GM18870 (cell line): ENCODE results near the gene GYPC.

Source experiments
- ATAC-seq: cut with Tn5 transposase; IDR thresholded peaks from one replicate; pipeline ENCODE4 v1.9.1; 2021; ENCODE audit warnings: moderate library complexity; ENCODE audit not compliant: unreplicated experiment

The GYPC gene

DNA sequence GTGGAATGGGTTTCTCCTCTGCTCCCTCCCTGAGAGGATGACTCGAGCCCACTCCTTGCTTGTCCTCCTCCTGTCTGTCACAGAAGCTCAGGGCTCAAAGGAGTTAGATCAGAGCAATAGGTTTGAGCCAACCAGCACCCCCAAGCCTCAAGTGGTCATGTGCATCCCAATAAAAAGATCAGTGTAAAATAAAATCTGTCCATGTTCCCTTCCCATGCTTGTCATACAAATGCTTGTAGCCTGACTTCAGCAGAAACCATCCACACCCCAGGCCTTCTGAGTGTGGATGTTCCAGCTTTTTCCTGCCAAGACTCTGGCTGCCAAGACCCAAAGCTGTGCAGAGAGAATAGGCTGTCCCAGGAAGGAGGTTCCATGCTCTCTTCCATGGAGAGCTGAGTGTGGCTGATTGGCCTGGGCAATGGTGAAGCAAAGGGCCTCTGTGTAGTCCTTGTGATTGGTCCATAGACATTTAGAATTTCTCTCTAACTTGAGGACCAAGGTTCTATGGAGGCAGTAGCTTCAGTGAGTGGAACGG is 67.4 kb downstream of the GYPC start:
- no peak for ATAC-seq

DNA sequence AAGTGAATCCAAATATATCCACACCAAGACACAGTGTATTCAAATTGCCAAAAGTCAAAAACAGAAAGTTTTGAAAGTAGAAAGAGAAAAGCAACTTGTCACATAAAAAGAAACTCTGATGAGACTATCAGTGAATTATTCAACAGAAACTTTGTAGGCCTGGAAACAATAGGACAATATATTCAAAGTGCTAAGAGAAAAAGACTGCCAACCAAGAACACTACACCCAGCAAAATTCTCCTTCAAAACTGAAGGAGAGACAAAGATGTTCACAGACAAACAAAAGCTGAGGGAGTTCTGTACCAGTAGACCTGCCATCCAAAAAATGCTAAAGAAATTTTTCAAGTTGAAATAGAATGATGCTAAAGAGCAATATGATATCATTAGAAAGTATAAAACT is 69.6 kb downstream of the GYPC start:
- ATAC-seq = no peak

DNA sequence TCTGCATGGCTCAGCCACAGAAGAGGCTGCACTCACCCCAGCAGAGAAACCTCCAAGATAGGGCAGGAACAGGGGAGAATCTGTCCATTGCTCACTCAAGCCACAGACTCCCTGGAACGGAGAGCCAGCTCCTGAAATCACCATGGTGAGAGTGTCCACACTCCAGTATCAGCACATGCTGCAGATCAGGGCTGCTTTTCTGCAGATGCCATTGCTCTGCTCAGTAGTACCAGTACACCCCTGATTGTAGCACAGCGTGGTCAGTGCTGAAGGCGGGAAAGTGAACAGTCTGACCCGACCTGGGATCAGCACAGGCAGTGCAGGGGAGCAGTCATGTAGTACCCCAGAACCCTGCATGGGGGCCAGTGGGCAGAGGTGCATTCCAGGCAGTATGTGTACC is 73.9 kb downstream of the GYPC start:
- no peak for ATAC-seq

DNA sequence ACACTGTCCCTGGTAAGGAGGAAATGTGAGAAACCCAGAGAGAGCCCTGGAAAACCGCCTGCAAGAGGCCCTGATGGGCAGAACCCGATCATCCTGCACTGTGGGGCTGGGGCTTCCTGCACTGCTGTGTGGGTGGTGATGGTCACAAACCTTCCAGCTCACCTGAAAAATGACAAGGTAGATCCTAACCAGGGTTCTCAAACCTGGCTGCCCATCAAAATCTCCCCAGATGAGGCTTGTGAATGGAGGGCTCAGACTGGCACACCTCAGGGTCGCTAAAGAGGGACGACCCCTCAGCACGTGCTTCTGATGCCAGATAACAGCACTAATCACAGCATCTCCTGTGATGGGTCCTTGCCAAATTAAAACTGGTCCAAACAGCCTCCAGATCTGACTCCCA is 74.7 kb downstream of the GYPC start:
- ATAC-seq = no peak

DNA sequence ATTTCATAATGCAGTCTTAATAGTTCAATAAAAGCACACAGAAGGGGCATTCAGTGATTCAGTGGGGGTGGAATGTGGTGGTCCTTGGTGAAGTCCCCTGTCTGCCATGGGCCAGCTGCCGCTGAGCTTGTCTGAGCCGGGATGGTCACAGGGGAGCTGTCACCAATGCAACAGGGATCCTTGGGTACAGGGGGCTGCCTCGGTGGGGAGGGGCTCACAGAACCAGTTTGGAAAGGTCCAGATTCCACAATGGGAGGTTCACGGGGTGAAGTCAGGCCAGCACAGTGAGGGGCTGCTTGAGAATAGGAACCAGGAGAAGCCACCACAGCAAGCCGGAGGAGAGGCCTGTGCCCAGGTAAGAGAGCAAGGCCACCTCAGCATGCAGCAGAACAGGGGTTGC is 75.4 kb downstream of the GYPC start:
- no peak for ATAC-seq

DNA sequence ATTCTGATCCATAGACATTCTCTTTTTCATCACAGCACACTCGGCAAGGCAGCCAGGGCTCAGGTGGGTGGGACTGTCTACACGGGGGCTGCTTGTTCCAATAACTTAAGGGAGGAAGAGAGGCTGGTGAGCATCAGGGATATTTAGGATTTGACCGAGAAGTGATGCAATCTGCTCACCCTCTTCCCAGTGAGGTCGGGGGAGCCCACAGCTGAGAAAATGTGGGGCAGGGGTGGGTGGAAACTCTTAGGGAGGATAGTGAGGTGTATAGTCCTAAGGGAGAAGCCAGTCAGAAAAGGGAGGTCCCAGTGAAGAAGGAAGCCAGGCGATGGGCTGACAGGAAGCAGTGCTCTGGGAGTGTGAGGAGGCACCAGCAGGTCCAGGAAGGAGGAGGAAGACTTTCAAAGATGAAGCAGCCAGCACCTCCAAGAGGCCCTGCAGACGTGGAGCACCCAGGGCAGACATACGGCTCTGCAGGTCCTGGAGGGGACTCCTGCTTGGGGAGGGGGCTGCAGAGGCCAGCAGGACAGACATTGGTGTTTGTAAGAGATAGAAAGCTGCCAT is 76.8 kb downstream of the GYPC start:
- ATAC-seq = no peak

DNA sequence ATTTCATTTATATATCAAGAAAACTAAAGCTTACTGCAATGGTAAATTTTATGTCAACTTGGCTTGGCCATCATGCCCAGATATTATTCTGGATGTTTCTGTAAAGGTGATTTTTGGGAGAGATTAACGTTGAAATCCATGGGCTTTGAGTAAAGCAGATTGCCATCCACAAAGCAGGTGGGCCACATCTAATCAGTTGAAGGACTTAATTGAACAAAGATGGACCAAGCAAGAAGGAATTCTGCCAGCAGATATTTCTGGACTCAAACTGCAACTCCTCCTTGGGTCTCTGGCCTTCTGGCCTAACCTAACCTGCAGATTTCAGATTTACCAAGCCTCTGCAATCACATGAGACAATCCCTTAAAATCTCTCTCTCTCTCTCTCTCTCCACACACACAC is 77.8 kb downstream of the GYPC start:
- ATAC-seq = no peak

DNA sequence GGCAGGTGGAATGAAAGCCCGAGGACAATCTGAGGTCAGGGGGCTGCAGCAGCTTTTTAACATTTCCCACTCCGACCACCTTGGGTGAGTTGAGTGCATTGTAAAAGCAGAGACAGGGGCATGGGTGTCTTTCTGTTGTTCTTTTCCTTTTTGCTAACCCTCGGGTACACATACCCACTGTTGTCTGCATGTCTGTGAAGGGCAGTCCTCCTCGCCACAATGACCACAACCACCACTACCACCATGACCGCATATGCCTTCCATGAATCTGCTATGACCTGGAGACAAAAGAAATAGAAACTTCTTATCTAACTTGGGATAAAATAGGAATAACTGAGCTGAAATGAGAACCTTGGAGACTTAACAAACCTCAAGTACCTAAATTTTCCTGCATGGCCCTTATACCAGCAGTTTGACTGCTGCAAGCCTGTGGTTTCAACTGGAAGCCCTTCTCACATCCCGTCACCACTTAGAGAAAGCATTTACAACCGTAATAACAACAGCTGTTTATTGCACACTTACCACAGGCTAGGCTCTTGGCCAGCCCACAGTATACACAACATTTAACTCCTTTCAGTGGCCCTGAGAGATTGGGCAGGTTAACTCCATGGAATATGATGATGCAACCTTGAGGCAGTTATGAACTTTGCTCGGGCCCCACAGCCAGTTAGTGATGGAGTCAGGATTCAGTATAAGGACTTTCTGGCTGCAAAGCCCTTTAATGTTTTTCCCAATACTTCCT is 80.3 kb downstream of the GYPC start:
- no peak for ATAC-seq

DNA sequence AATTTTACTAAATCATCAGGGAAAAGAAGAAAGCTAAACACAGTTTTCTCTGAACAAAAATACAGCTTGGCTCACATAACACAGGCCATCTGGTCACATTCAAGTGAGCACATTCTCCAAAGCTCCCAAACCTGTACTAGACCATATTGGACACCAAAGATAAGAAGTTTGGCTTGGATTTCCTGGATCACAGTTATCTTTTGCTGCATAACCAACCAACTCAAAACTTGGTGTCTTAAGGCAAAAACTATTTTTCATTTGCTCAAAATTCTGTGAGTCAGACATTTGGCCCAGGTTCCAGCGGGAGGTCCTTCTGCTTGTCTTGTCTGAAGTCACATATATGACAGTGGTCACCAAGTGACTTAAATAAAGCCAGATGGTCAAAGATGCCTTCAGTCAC is 83.2 kb downstream of the GYPC start:
- no peak for ATAC-seq

DNA sequence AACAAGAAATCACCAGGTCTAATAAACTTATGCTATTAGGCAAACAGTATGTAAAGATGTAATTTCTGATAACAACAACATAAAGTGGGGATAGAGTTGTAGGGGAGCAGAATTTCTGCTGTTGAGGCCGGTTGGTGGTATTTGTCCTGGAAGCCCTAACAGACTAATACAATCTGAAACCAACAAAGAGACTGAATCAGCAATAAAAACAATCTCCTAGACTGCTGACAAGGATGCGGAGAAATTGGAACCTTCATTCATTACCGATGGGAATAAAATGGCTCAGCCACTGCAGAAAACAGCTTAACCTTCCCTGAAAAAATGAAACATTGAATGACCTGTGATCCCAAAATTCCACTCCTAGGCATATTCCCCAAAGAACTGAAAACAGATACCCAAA is 88.7 kb downstream of the GYPC start:
- no peak for ATAC-seq
